Stimulated activated effector memory CD8-positive, alpha-beta T cell treated with anti-CD3 and anti-CD28 coated beads, Interleukin-12 subunit alpha, Interleukin-12 subunit beta, amount 100 ng/mL, for 72 hours (primary cell): ENCODE measurements around the gene CP.
A peak's percentile ranks its signal among the peaks of the same experiment; 100 is the strongest.

Experiments used
- ATAC-seq: fragments of 150-1000 bp; cut with Tn5 transposase; 2 replicates; pipeline ENCODE4 v1.10.0; 2021
- DNase-seq, 2 donors: peaks; one replicate each; pipeline ENCODE4 v3.0.0; 2021 to 2022; ENCODE audit warnings: low spot score in 2 of 2
- H3K27ac Mint-ChIP-seq: one replicate; pipeline ENCODE4 v1.8.0; 2022; ENCODE audit warnings: mild to moderate bottlenecking, mixed read lengths
- H3K36me3 Mint-ChIP-seq: one replicate; pipeline ENCODE4 v1.8.0; 2022; ENCODE audit warnings: mild to moderate bottlenecking, mixed read lengths
- H3K4me1 Mint-ChIP-seq: one replicate; pipeline ENCODE4 v1.8.0; 2022; ENCODE audit warnings: mixed read lengths
- H3K4me3 Mint-ChIP-seq: one replicate; pipeline ENCODE4 v1.8.0; 2022; ENCODE audit warnings: mild to moderate bottlenecking, mixed read lengths
- H3K9me3 Mint-ChIP-seq: one replicate; pipeline ENCODE4 v1.8.0; 2022; ENCODE audit warnings: mixed read lengths

CP gene

DNA sequence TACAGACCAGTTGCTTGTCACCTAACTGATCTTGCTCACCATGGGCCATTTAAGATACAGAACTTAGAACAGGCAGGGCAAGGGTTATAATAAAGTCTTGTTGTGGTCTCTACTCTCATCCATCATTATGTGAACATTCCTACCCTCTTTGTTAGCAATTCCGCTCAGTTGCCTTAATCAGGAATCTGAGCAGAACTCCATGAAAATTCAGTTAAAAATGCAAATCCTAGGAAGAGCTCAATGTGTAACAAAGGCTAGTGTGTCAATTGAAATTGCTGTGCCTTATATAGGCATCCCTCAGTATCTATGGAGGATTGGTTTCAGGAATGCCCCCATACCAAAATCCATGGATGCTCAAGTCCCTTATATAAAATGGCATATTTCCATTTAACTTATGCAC lies 44.5 kb downstream of the CP start:
- ATAC-seq (no peak), DNase-seq (no peak)
- H3K36me3 Mint-ChIP-seq: peaks cover 32% of the 10 kb centered on the region
- no peaks in the 10 kb centered on the region for H3K9me3 Mint-ChIP-seq
- no peak overlapping the region for H3K27ac Mint-ChIP-seq
- no peak overlapping the region for H3K4me3 Mint-ChIP-seq
- H3K4me1 Mint-ChIP-seq: peaks cover 15% of the 10 kb centered on the region

- DNase-seq: no peak
Observed at GRCh38 chr3:149174901-149175300, 46.7 kb downstream of the CP start.

GRCh38 chr3:149170672-149171071 lies 51.0 kb downstream of the CP start:
- peaks cover 90% of the 10 kb centered on the region for H3K36me3 Mint-ChIP-seq
- H3K9me3 Mint-ChIP-seq: no peaks in the 10 kb centered on the region
- no peak overlapping the region for H3K4me3 Mint-ChIP-seq
- no peak for ATAC-seq
- no peak for DNase-seq
- H3K27ac Mint-ChIP-seq: no peak overlapping the region
- H3K4me1 Mint-ChIP-seq: peaks cover 15% of the 10 kb centered on the region

More at GRCh38 chr3:149174901-149175300, 46.7 kb downstream of the CP start:
- Mint-ChIP-seq H3K4me3 (no peak overlapping the region), H3K36me3 (peaks cover 53% of the 10 kb centered on the region), H3K9me3 (no peaks in the 10 kb centered on the region), H3K27ac (no peak overlapping the region), H3K4me1 (peaks cover 15% of the 10 kb centered on the region)
- ATAC-seq: peak; percentile 100

- no peak for DNase-seq
- Mint-ChIP-seq H3K4me3 (no peak overlapping the region), H3K27ac (no peak overlapping the region), H3K36me3 (peaks cover 96% of the 10 kb centered on the region), H3K9me3 (no peaks in the 10 kb centered on the region), H3K4me1 (no peaks in the 10 kb centered on the region)
- ATAC-seq: no peak
Observed at GRCh38 chr3:149167898-149168297, 53.7 kb downstream of the CP start.

- Mint-ChIP-seq H3K36me3 (peaks cover 100% of the 10 kb centered on the region), H3K4me3 (no peak overlapping the region), H3K9me3 (no peaks in the 10 kb centered on the region), H3K27ac (no peak overlapping the region), H3K4me1 (no peaks in the 10 kb centered on the region)
- DNase-seq: no peak
- no peak for ATAC-seq
Observed at GRCh38 chr3:149163066-149163465, 58.6 kb downstream of the CP start.

DNA sequence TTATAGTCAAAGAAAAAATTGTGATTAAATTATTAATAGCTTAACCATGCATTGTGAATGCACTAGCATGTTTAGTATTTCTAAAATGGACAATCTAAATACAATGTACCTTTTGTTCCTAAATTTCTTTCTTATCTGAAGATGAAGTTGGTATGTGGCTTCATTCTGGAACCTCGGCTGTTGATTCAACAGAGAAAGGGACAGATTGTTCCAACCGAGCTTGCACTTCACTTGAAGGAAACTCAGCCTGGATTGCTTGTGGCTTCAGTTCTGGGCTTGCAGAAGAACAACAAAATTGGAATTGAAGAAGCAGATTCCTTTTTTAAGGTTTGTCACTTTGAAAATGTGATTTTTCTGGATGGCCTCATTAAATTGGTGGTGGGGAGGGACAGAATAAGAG lies 59.6 kb downstream of the CP start:
- no peak for ATAC-seq
- no peak for DNase-seq
- H3K36me3 Mint-ChIP-seq: peaks cover 98% of the 10 kb centered on the region
- H3K4me1 Mint-ChIP-seq: no peaks in the 10 kb centered on the region
- no peak overlapping the region for H3K4me3 Mint-ChIP-seq
- no peaks in the 10 kb centered on the region for H3K9me3 Mint-ChIP-seq
- no peak overlapping the region for H3K27ac Mint-ChIP-seq

DNA sequence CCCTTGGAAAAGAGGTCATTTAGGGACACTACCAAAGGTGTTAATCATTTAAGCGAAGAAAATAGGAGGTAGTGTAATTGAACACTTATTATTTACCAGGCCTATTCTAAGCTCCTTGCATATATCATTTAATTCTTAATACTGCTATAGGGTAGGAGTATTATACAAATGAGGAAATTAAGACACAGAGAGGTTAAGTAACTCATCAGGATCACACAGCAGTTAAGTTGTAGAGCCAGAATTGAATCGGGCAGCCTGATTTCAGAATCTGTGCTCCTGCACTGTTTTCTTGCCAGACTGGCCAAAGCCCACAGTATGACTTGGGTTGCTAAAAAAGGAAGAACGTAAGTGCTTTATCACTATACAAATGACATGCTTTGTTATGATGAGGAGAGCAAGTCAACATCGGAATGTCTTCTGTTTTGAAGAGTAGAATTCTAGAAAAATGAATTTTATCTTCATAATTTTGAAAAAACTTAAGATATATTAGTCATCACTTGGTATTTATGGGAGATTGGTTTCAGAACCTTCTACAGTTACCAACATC lies 60.8 kb downstream of the CP start:
- H3K9me3 Mint-ChIP-seq: no peaks in the 10 kb centered on the region

GRCh38 chr3:149153402-149153801 lies 68.2 kb downstream of the CP start:
- ATAC-seq (no peak), DNase-seq (no peak)
- Mint-ChIP-seq H3K9me3 (no peaks in the 10 kb centered on the region), H3K4me1 (peaks cover 23% of the 10 kb centered on the region), H3K27ac (no peak overlapping the region), H3K4me3 (no peak overlapping the region), H3K36me3 (peaks cover 77% of the 10 kb centered on the region)

More for the DNA sequence above, 60.8 kb downstream of the CP start:
- H3K27ac Mint-ChIP-seq: no peak overlapping the region
- H3K36me3 Mint-ChIP-seq: peaks cover 98% of the 10 kb centered on the region
- H3K4me1 Mint-ChIP-seq: no peaks in the 10 kb centered on the region
- no peak overlapping the region for H3K4me3 Mint-ChIP-seq
- ATAC-seq (no peak), DNase-seq (no peak)

DNA sequence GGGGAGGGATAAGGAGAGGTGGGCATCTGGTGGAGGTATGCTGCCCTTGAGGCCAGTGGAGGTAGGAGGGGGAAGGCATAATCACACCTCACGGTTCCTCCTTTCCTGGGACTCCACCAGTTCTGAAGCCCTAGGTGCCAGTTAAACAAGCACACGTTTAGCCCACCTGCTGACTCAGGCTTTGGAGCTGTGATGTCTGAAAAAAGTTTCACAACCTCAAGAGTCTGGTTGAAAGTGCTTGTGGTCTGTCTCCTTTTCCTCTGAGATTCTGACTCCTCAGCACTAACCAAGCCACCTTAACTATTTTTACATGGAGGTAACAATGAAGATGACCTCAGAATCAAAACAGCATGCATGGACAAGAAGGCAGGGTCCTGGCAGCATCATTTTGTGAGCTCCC lies 69.2 kb downstream of the CP start:
- H3K36me3 Mint-ChIP-seq: peaks cover 67% of the 10 kb centered on the region
- no peak overlapping the region for H3K27ac Mint-ChIP-seq
- H3K4me3 Mint-ChIP-seq: no peak overlapping the region
- DNase-seq (peak in 1 of 2 donors; percentile 52), ATAC-seq (peak; percentile 99)
- H3K9me3 Mint-ChIP-seq: no peaks in the 10 kb centered on the region
- H3K4me1 Mint-ChIP-seq: peaks cover 23% of the 10 kb centered on the region

- Mint-ChIP-seq H3K36me3 (peaks cover 64% of the 10 kb centered on the region), H3K27ac (no peak overlapping the region)
- no peak for DNase-seq
Observed at GRCh38 chr3:149151843-149152242, 69.8 kb downstream of the CP start.

DNA sequence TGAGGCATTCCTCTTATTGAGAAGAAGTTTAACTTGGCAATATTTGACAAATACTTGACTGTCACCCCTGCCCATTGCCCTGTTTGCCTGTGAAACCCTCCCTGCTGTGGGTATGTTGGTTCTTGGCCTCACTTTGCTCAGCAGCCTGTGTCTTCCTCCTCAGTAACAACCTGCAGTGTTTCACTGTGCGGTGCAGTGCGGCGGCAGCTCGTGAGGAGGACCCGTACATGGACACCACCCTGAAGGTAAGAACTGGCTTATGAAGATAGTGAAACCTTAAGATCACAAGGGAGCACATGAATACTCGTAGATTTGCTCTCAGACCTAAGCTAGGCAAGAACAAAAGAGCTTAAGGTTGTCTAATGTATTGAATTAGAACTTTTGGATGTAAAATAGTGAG lies 71.2 kb downstream of the CP start:
- no peak overlapping the region for H3K27ac Mint-ChIP-seq
- peaks cover 53% of the 10 kb centered on the region for H3K36me3 Mint-ChIP-seq
- no peak for DNase-seq

More at GRCh38 chr3:149151843-149152242, 69.8 kb downstream of the CP start:
- Mint-ChIP-seq H3K4me1 (peaks cover 23% of the 10 kb centered on the region), H3K9me3 (no peaks in the 10 kb centered on the region), H3K4me3 (no peak overlapping the region)
- no peak for ATAC-seq

DNA sequence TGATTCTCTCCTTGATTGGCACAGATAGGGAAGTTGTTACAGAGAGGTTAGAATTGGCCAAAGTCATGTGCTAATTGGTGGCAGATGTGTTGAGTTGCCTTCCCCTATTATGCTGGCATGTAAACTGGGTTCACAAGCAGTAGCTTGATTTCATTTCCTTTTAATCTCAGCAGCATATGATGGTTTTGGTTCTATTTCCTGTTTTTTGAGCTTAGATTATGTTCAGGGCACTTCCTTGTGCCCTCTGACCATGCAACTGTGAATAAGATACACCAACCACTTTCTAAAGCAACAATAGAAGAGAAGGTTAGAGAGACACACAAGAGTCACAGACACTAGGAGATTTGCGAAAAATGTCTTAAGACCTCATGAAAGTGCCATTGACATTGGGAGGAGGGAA lies 75.7 kb downstream of the CP start:
- H3K27ac Mint-ChIP-seq: no peak overlapping the region
- H3K4me1 Mint-ChIP-seq: peaks cover 4% of the 10 kb centered on the region
- ATAC-seq (peak; percentile 24), DNase-seq (no peak)
- no peak overlapping the region for H3K4me3 Mint-ChIP-seq
- no peaks in the 10 kb centered on the region for H3K9me3 Mint-ChIP-seq
- H3K36me3 Mint-ChIP-seq: peaks cover 51% of the 10 kb centered on the region

More for the DNA sequence above, 71.2 kb downstream of the CP start:
- H3K4me3 Mint-ChIP-seq: no peak overlapping the region
- no peak for ATAC-seq
- H3K9me3 Mint-ChIP-seq: no peaks in the 10 kb centered on the region
- peaks cover 23% of the 10 kb centered on the region for H3K4me1 Mint-ChIP-seq

- Mint-ChIP-seq H3K36me3 (peaks cover 51% of the 10 kb centered on the region), H3K9me3 (no peaks in the 10 kb centered on the region), H3K27ac (no peak overlapping the region), H3K4me1 (peaks cover 1% of the 10 kb centered on the region), H3K4me3 (no peak overlapping the region)
- DNase-seq (no peak), ATAC-seq (no peak)
Observed at GRCh38 chr3:149145356-149145755, 76.3 kb downstream of the CP start.

DNA sequence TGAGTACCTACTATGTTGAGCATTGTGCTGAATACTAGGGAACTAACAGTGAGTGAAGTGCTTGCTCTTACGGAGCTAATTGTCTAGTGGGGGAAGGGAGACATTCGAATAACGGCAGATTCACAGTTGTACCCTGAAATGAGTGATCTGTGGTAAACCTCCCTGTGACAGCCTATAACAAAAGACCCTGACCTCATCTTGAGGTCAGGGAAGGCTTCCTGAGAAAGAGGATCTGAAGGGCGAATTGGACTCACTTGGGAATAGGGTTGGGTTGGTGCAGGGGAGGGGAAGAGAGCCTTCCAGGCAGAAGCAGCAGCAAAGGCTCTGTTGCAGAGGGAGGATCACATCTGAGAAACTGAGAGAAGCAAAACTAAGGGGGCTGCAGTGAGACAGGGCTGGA lies 78.9 kb downstream of the CP start:
- no peak for DNase-seq
- no peaks in the 10 kb centered on the region for H3K9me3 Mint-ChIP-seq
- no peak overlapping the region for H3K4me3 Mint-ChIP-seq
- no peak overlapping the region for H3K27ac Mint-ChIP-seq
- H3K4me1 Mint-ChIP-seq: no peaks in the 10 kb centered on the region
- no peak for ATAC-seq
- H3K36me3 Mint-ChIP-seq: peaks cover 45% of the 10 kb centered on the region

DNA sequence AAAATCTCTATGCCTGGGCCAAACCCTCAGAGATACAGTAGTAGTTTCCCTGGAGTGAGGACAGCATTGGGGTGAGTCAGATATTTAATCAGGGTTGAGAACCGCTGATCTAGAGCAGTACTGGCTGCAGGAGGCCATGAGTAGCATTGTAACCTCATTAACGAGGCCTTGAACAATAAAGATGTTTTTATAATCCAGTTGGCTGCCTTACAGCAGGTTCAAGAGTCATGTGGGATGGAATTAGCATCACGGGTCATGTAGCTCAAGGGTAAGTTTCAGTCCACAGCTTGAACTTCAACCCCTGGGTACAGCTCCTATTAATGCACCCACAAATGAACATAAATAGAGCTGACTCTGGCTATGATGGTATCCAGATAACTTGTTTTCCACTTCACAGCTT lies 87.1 kb downstream of the CP start:
- Mint-ChIP-seq H3K9me3 (no peaks in the 10 kb centered on the region), H3K27ac (no peak overlapping the region), H3K36me3 (peaks cover 5% of the 10 kb centered on the region), H3K4me1 (peaks cover 39% of the 10 kb centered on the region), H3K4me3 (no peak overlapping the region)
- ATAC-seq (no peak), DNase-seq (no peak)

GRCh38 chr3:149131589-149131988 lies 90.0 kb downstream of the CP start:
- Mint-ChIP-seq H3K27ac (peak overlapping the region; percentile 4), H3K9me3 (no peaks in the 10 kb centered on the region), H3K4me3 (peak overlapping the region; percentile 91), H3K36me3 (peaks cover 5% of the 10 kb centered on the region), H3K4me1 (peaks cover 45% of the 10 kb centered on the region)
- DNase-seq (no peak), ATAC-seq (peak; percentile 33)
